ENCODE results near the gene IPO7.

IPO7 gene

DNA sequence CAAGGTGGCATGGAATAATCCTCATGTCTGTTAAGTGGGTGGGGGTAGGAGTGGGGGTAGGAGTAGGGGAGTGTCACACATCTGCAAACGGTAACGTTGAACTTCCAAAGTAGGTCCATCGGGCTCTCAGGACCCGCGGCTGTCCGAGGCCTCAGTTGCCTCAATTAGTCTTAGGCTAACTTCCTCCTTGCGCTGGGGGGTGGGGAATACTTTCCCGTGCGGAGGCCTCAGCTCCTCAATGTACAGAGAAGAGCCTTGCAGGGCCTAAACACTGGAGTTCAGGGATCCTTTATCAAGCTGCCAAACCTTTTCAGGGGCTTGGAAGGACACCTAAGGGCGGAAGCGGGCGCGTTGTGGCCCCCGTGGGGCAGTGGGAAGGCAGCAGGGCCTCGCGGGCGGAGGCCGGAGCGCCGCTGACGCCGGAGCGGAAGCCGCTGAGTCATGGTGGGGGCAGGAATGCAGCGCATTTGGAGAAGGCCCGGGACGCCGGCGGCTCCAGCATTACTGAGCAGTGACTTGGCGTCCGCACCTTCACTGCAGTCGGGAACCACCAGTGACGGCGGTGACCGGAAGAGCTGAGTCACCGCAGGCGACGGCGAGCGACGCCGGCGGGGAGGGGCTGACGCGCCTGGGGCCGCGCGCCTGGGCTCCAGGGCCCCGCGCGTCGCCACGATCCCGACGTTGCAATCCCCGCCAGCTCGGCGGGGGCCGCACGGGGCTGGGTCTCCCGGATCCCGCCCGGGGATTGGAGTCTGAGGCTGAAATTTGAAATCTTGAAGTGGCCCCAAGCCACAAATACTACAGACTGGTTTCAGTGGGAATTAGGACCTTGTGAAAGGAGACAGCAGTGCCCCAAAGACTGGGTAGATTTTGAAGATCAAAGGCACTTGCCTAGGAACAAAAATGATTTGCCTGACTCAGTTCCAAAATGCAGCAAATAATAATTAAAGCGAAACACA is 20.2 kb upstream of the IPO7 start:
- H2AFZ ChIP-seq (ENCODE audit: low read depth), result peak overlapping the region; percentile 81

GRCh38 chr11:9367551-9367950 is 16.9 kb upstream of the IPO7 start:
- no peaks in the 10 kb centered on the region for H4K20me1 ChIP-seq (ENCODE audit: insufficient read depth)
- H3K27me3 ChIP-seq (ENCODE audit: insufficient read depth, low read depth), result no peaks in the 10 kb centered on the region
- no peak overlapping the region for H3K9ac ChIP-seq
- no peak overlapping the region for H3K27ac ChIP-seq
- no peak overlapping the region for H3K4me2 ChIP-seq
- no peak for TF ChIP-seq CTCF (conservative IDR thresholded peaks at IDR 0.05; ENCODE audit: low read depth, low read length)
- H2AFZ ChIP-seq (ENCODE audit: low read depth), result no peak overlapping the region
- no peaks in the 10 kb centered on the region for H3K36me3 ChIP-seq (ENCODE audit: insufficient read depth)
- H3K4me3 ChIP-seq (IDR thresholded peaks at IDR 0.05; ENCODE audit: insufficient read depth, low read depth, low read length), result no peak overlapping the region
- H3K79me2 ChIP-seq (ENCODE audit: insufficient read depth, low read depth), result no peaks in the 10 kb centered on the region
- peaks cover 15% of the 10 kb centered on the region for H3K4me1 ChIP-seq (ENCODE audit: low read depth, poor library complexity, severe bottlenecking)

More for the DNA sequence above, 20.2 kb upstream of the IPO7 start:
- Histone ChIP-seq H3K79me2 (ENCODE audit: insufficient read depth, low read depth) (no peaks in the 10 kb centered on the region), H3K4me1 (ENCODE audit: low read depth, poor library complexity, severe bottlenecking) (peaks cover 15% of the 10 kb centered on the region), H3K27me3 (ENCODE audit: insufficient read depth, low read depth) (no peaks in the 10 kb centered on the region), H3K4me2 (peak overlapping the region; percentile 43), H4K20me1 (ENCODE audit: insufficient read depth) (no peaks in the 10 kb centered on the region), H3K9ac (peak overlapping the region; percentile 99), H3K36me3 (ENCODE audit: insufficient read depth) (no peaks in the 10 kb centered on the region), H3K4me3 (IDR thresholded peaks at IDR 0.05; ENCODE audit: insufficient read depth, low read depth, low read length) (no peak overlapping the region), H3K27ac (peak overlapping the region; percentile 100)
- no peak for TF ChIP-seq CTCF (conservative IDR thresholded peaks at IDR 0.05; ENCODE audit: low read depth, low read length)

GRCh38 chr11:9377036-9377435 is 7.4 kb upstream of the IPO7 start:
- no peak overlapping the region for H3K4me2 ChIP-seq
- H3K27ac ChIP-seq, result no peak overlapping the region
- no peak overlapping the region for H3K4me3 ChIP-seq (IDR thresholded peaks at IDR 0.05; ENCODE audit: insufficient read depth, low read depth, low read length)
- no peaks in the 10 kb centered on the region for H3K27me3 ChIP-seq (ENCODE audit: insufficient read depth, low read depth)
- no peaks in the 10 kb centered on the region for H3K79me2 ChIP-seq (ENCODE audit: insufficient read depth, low read depth)
- no peaks in the 10 kb centered on the region for H4K20me1 ChIP-seq (ENCODE audit: insufficient read depth)
- H2AFZ ChIP-seq (ENCODE audit: low read depth), result no peak overlapping the region
- H3K4me1 ChIP-seq (ENCODE audit: low read depth, poor library complexity, severe bottlenecking), result no peaks in the 10 kb centered on the region
- no peaks in the 10 kb centered on the region for H3K36me3 ChIP-seq (ENCODE audit: insufficient read depth)
- no peak overlapping the region for H3K9ac ChIP-seq
- TF ChIP-seq CTCF (conservative IDR thresholded peaks at IDR 0.05; ENCODE audit: low read depth, low read length), result no peak

DNA sequence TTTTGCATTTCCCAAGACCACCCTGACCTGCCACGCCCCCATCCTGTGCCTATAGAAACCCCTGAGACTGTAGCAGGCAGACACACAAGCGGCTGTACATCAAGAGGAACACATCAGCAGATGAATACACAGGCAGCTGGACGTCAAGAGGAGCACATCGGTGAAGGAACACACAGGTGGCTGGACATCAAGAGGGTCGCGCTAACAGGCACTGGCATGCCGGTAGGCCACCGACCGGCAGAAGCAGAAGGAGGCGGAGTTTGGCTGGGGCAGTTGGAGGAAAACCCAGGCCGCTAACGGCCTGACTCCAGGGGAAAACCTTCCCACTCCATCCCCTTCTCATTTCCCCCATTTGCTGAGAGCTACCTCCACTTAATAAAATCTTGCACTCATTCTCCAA is 5.4 kb upstream of the IPO7 start:
- no peak overlapping the region for H3K27ac ChIP-seq
- H3K4me3 ChIP-seq (IDR thresholded peaks at IDR 0.05; ENCODE audit: insufficient read depth, low read depth, low read length), result no peak overlapping the region
- no peaks in the 10 kb centered on the region for H4K20me1 ChIP-seq (ENCODE audit: insufficient read depth)
- no peaks in the 10 kb centered on the region for H3K4me1 ChIP-seq (ENCODE audit: low read depth, poor library complexity, severe bottlenecking)
- no peak for TF ChIP-seq CTCF (conservative IDR thresholded peaks at IDR 0.05; ENCODE audit: low read depth, low read length)
- no peak overlapping the region for H2AFZ ChIP-seq (ENCODE audit: low read depth)
- no peak overlapping the region for H3K4me2 ChIP-seq
- no peak overlapping the region for H3K9ac ChIP-seq
- H3K27me3 ChIP-seq (ENCODE audit: insufficient read depth, low read depth), result no peaks in the 10 kb centered on the region
- no peaks in the 10 kb centered on the region for H3K36me3 ChIP-seq (ENCODE audit: insufficient read depth)
- no peaks in the 10 kb centered on the region for H3K79me2 ChIP-seq (ENCODE audit: insufficient read depth, low read depth)

All from KMS-11 (cell line).